ENCODE results near the gene RNASEH2B. TPM values are rescaled to one million over a fixed set of nuclear protein-coding genes. Genes with fewer than 3 reads are reported as not detected.

The RNASEH2B gene
- total and polyA plus RNA-seq, 9 donors: 27.5 to 88.7 (median 55.0) TPM

GRCh38 chr13:50957620-50958019 is 48.0 kb downstream of the RNASEH2B start:
- Histone ChIP-seq H3K27ac (no peak overlapping the region), H3K9me3 (no peaks in the 10 kb centered on the region), H3K4me1 (ENCODE audit: insufficient read depth) (no peaks in the 10 kb centered on the region), H3K36me3 (no peaks in the 10 kb centered on the region), H3K4me3 (no peak overlapping the region), H3K27me3 (no peaks in the 10 kb centered on the region)
- DNase-seq: no peak
- no peak for TF ChIP-seq POLR2A (IDR thresholded peaks at IDR 0.05)
- no peak for TF ChIP-seq CTCF (IDR thresholded peaks at IDR 0.05)
- no peak for TF ChIP-seq EP300 (IDR thresholded peaks at IDR 0.05)
- WGBS, 3 donors: 93 to 96% (median 95%) methylated on average over 2 of the region's 2 CpGs
- intact Hi-C loops (cut with DNase I): no loop called here

GRCh38 chr13:50969691-50970090 is 60.1 kb downstream of the RNASEH2B start:
- Histone ChIP-seq H3K27me3 (no peaks in the 10 kb centered on the region), H3K4me1 (ENCODE audit: insufficient read depth) (no peaks in the 10 kb centered on the region), H3K27ac (no peak overlapping the region), H3K4me3 (no peak overlapping the region), H3K9me3 (no peaks in the 10 kb centered on the region), H3K36me3 (no peaks in the 10 kb centered on the region)
- WGBS, 3 donors: 69 to 74% (median 69%) methylated on average over 11 of the region's 11 CpGs
- no peak for DNase-seq
- intact Hi-C loops (cut with DNase I): no loop called here
- no peak for TF ChIP-seq EP300 (IDR thresholded peaks at IDR 0.05)
- no peak for TF ChIP-seq POLR2A (IDR thresholded peaks at IDR 0.05)
- no peak for TF ChIP-seq CTCF (IDR thresholded peaks at IDR 0.05)

GRCh38 chr13:50970956-50971355 is 61.4 kb downstream of the RNASEH2B start:
- no peaks in the 10 kb centered on the region for H3K9me3 ChIP-seq
- no peaks in the 10 kb centered on the region for H3K36me3 ChIP-seq
- H3K4me3 ChIP-seq: no peak overlapping the region
- TF ChIP-seq POLR2A (IDR thresholded peaks at IDR 0.05): no peak
- no peak for TF ChIP-seq CTCF (IDR thresholded peaks at IDR 0.05)
- TF ChIP-seq EP300 (IDR thresholded peaks at IDR 0.05): no peak
- no peak for DNase-seq
- H3K4me1 ChIP-seq (ENCODE audit: insufficient read depth): no peaks in the 10 kb centered on the region
- 75 to 88% (median 80%) methylated on average over 2 of the region's 2 CpGs for WGBS, 3 donors
- H3K27me3 ChIP-seq: no peaks in the 10 kb centered on the region
- intact Hi-C loops (cut with DNase I): no loop called here
- no peak overlapping the region for H3K27ac ChIP-seq

GRCh38 chr13:50974268-50974667 is 64.7 kb downstream of the RNASEH2B start:
- TF ChIP-seq POLR2A (IDR thresholded peaks at IDR 0.05) (no peak), CTCF (IDR thresholded peaks at IDR 0.05) (no peak), EP300 (IDR thresholded peaks at IDR 0.05) (no peak)
- no peaks in the 10 kb centered on the region for H3K9me3 ChIP-seq
- WGBS, 3 donors: 96 to 97% (median 97%) methylated on average over 3 of the region's 3 CpGs

GRCh38 chr13:50979187-50979586 is 69.6 kb downstream of the RNASEH2B start:
- no peaks in the 10 kb centered on the region for H3K27me3 ChIP-seq
- no peak overlapping the region for H3K27ac ChIP-seq
- H3K4me3 ChIP-seq: no peak overlapping the region
- H3K36me3 ChIP-seq: no peaks in the 10 kb centered on the region
- no peak for DNase-seq
- intact Hi-C loops (cut with DNase I): no loop called here
- TF ChIP-seq EP300 (IDR thresholded peaks at IDR 0.05) (no peak), CTCF (IDR thresholded peaks at IDR 0.05) (no peak), POLR2A (IDR thresholded peaks at IDR 0.05) (no peak)
- no peaks in the 10 kb centered on the region for H3K9me3 ChIP-seq
- no peaks in the 10 kb centered on the region for H3K4me1 ChIP-seq (ENCODE audit: insufficient read depth)

More at GRCh38 chr13:50974268-50974667, 64.7 kb downstream of the RNASEH2B start:
- no peak overlapping the region for H3K4me3 ChIP-seq
- intact Hi-C loops (cut with DNase I): no loop called here
- no peaks in the 10 kb centered on the region for H3K36me3 ChIP-seq
- H3K4me1 ChIP-seq (ENCODE audit: insufficient read depth): no peaks in the 10 kb centered on the region
- DNase-seq: no peak
- no peaks in the 10 kb centered on the region for H3K27me3 ChIP-seq
- H3K27ac ChIP-seq: no peak overlapping the region

Measured in ovary (tissue), 9 donors.